IPS-20b (cell line): ENCODE data around the gene PCSK1N.

Experiments
- H3K27ac ChIP-seq: one replicate; pipeline ENCODE4 v1.5.1; 2013; ENCODE audit warnings: low read length
- H3K27me3 ChIP-seq: 2 replicates; pipeline ENCODE4 v1.6.1; 2013; ENCODE audit warnings: mild to moderate bottlenecking, low read length, inconsistent platforms; ENCODE audit not compliant: insufficient read depth
- H3K36me3 ChIP-seq: 2 replicates; pipeline ENCODE4 v1.6.1; 2013; ENCODE audit warnings: low read depth, mild to moderate bottlenecking, inconsistent platforms, low read length, moderate library complexity; ENCODE audit not compliant: insufficient read depth
- H3K4me1 ChIP-seq: 2 replicates; pipeline ENCODE4 v1.6.1; 2013; ENCODE audit warnings: mild to moderate bottlenecking, control low read depth, inconsistent platforms, low read length, moderate library complexity; ENCODE audit not compliant: insufficient read depth
- H3K4me3 ChIP-seq: 2 replicates; pipeline ENCODE4 v1.5.1; 2013; ENCODE audit warnings: mild to moderate bottlenecking, low read length, inconsistent platforms
- H3K9ac ChIP-seq: 2 replicates; pipeline ENCODE4 v1.6.1; 2013; ENCODE audit warnings: low read depth, mild to moderate bottlenecking, inconsistent platforms, low read length, moderate library complexity
- H3K9me3 ChIP-seq: 2 replicates; pipeline ENCODE4 v1.6.1; 2013; ENCODE audit warnings: mild to moderate bottlenecking, low read depth, low read length, inconsistent platforms; ENCODE audit not compliant: insufficient read depth

Gene PCSK1N

DNA sequence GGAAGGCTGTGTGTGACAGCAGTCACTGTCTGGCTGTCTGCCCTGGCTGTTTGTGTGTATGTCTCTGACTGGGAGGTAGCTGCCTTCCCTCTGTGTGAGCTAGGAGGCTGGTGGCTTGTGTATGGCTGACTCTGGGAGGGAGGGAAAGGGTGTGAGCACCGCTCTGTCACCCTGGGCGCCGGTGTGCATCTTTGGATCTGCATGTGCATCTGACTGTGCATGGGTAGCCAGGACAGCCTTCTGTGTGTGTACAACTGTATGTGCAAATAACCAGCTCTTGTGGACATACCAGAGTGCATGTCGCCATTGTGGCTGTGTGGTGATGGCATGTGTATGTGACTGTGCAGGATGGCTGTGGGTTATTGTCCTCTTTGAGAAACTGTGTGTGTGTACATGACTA is 16.5 kb downstream of the PCSK1N start:
- no peaks in the 10 kb centered on the region for H3K4me1 ChIP-seq
- no peak overlapping the region for H3K27ac ChIP-seq
- peaks cover 25% of the 10 kb centered on the region; the same call in 1 of the 2 replicates for H3K36me3 ChIP-seq
- no peak overlapping the region for H3K4me3 ChIP-seq
- no peak overlapping the region for H3K9ac ChIP-seq
- no peaks in the 10 kb centered on the region for H3K27me3 ChIP-seq
- H3K9me3 ChIP-seq = no peaks in the 10 kb centered on the region

DNA sequence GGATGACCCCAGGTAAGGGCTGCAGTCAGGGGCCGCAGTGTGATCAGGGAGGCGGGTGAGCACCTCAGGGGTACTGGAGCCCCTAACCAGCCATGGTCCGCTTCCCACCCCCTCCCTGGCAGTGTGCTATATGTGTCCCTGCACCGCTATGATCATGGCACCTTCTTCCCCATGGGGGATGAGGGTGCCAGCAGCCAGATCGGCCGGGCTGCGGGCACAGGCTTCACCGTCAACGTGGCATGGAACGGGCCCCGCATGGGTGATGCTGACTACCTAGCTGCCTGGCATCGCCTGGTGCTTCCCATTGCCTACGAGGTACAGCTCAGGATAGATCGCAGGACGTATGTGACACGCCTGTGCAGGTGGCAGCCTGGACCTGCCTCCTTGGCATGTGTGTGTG is 17.3 kb downstream of the PCSK1N start:
- Histone ChIP-seq H3K9ac (no peak overlapping the region), H3K27me3 (no peaks in the 10 kb centered on the region), H3K27ac (no peak overlapping the region), H3K4me1 (no peaks in the 10 kb centered on the region), H3K9me3 (no peaks in the 10 kb centered on the region), H3K36me3 (peaks cover 17% of the 10 kb centered on the region; the same call in 1 of the 2 replicates), H3K4me3 (no peak overlapping the region)

GRCh38 chrX:48816014-48816810 is 19.2 kb downstream of the PCSK1N start:
- no peaks in the 10 kb centered on the region for H3K27me3 ChIP-seq
- no peaks in the 10 kb centered on the region for H3K4me1 ChIP-seq
- H3K36me3 ChIP-seq = peaks cover 16% of the 10 kb centered on the region; the same call in 1 of the 2 replicates
- no peak overlapping the region for H3K27ac ChIP-seq
- H3K4me3 ChIP-seq = no peak overlapping the region
- no peaks in the 10 kb centered on the region for H3K9me3 ChIP-seq
- no peak overlapping the region for H3K9ac ChIP-seq

- Histone ChIP-seq H3K9ac (no peak overlapping the region), H3K9me3 (no peaks in the 10 kb centered on the region), H3K36me3 (peaks cover 12% of the 10 kb centered on the region; the same call in 1 of the 2 replicates), H3K4me1 (no peaks in the 10 kb centered on the region), H3K27me3 (no peaks in the 10 kb centered on the region), H3K4me3 (no peak overlapping the region), H3K27ac (no peak overlapping the region)
Measured at GRCh38 chrX:48815266-48815665, 20.1 kb downstream of the PCSK1N start.

- H3K27ac ChIP-seq = no peak overlapping the region
- H3K36me3 ChIP-seq = peaks cover 7% of the 10 kb centered on the region; the same call in 1 of the 2 replicates
- no peak overlapping the region for H3K4me3 ChIP-seq
- H3K27me3 ChIP-seq = no peaks in the 10 kb centered on the region
- no peaks in the 10 kb centered on the region for H3K4me1 ChIP-seq
- H3K9me3 ChIP-seq = no peaks in the 10 kb centered on the region
- no peak overlapping the region for H3K9ac ChIP-seq
Measured at GRCh38 chrX:48814722-48815121, 20.7 kb downstream of the PCSK1N start.

GRCh38 chrX:48813644-48814043 is 21.8 kb downstream of the PCSK1N start:
- Histone ChIP-seq H3K9me3 (no peaks in the 10 kb centered on the region), H3K27ac (no peak overlapping the region), H3K9ac (no peak overlapping the region), H3K4me1 (no peaks in the 10 kb centered on the region), H3K4me3 (no peak overlapping the region), H3K36me3 (peaks cover 7% of the 10 kb centered on the region; the same call in 1 of the 2 replicates), H3K27me3 (no peaks in the 10 kb centered on the region)

GRCh38 chrX:48806081-48806480 is 29.3 kb downstream of the PCSK1N start:
- no peak overlapping the region for H3K9ac ChIP-seq
- H3K4me1 ChIP-seq = no peaks in the 10 kb centered on the region
- H3K27ac ChIP-seq = no peak overlapping the region
- no peaks in the 10 kb centered on the region for H3K27me3 ChIP-seq
- H3K4me3 ChIP-seq = no peak overlapping the region
- H3K9me3 ChIP-seq = no peaks in the 10 kb centered on the region
- H3K36me3 ChIP-seq = peaks cover 26% of the 10 kb centered on the region

DNA sequence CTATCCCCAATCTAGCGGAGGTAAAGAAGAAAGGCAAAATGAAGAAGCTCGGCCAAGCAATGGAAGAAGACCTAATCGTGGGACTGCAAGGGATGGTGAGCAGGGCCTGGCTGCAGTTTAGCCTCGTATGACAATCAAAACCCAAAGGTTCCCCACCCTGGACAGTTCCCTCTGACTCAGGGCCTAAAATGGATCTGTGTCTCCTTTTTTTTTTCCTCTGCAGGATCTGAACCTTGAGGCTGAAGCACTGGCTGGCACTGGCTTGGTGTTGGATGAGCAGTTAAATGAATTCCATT is 32.6 kb downstream of the PCSK1N start:
- peak overlapping the region; percentile 91 for H3K4me3 ChIP-seq
- no peaks in the 10 kb centered on the region for H3K27me3 ChIP-seq
- H3K9me3 ChIP-seq = no peaks in the 10 kb centered on the region
- H3K4me1 ChIP-seq = 0 out of 2 replicates have a peak, but pooled peaks cover 3% of the 10 kb centered on the region
- H3K36me3 ChIP-seq = peaks cover 26% of the 10 kb centered on the region
- H3K9ac ChIP-seq = peak overlapping the region; percentile 96; the same call in 1 of the 2 replicates
- peak overlapping the region; percentile 56 for H3K27ac ChIP-seq

- no peaks in the 10 kb centered on the region for H3K27me3 ChIP-seq
- peaks cover 26% of the 10 kb centered on the region for H3K36me3 ChIP-seq
- H3K4me3 ChIP-seq = peak overlapping the region; percentile 91
- 0 out of 2 replicates have a peak, but pooled peaks cover 3% of the 10 kb centered on the region for H3K4me1 ChIP-seq
- H3K27ac ChIP-seq = peak overlapping the region; percentile 96
- H3K9ac ChIP-seq = peak overlapping the region; percentile 96
- no peaks in the 10 kb centered on the region for H3K9me3 ChIP-seq
Measured at GRCh38 chrX:48802089-48802904, 33.1 kb downstream of the PCSK1N start.

- peaks cover 26% of the 10 kb centered on the region; the same call in 1 of the 2 replicates for H3K36me3 ChIP-seq
- peak within 1 kb of the TSS; percentile 96 for H3K9ac ChIP-seq
- 0 out of 2 replicates have a peak, but pooled peaks cover 3% of the 10 kb centered on the region for H3K4me1 ChIP-seq
- H3K27ac ChIP-seq = peak within 1 kb of the TSS; percentile 96
- H3K27me3 ChIP-seq = no peaks in the 10 kb centered on the region
- H3K4me3 ChIP-seq = peak within 1 kb of the TSS; percentile 91
- no peaks in the 10 kb centered on the region for H3K9me3 ChIP-seq
Measured at GRCh38 chrX:48801280-48802088, 33.9 kb downstream of the PCSK1N start, which contains the start of gene HDAC6. Gene HDAC6 (plus strand): TSS chrX:48802067. CDS start chrX:48802693, 626 bp downstream.
